Keratinocyte (primary cell): Measurements from ENCODE around the gene PRDX2. TPM values are rescaled to one million over a fixed set of nuclear protein-coding genes. Genes with fewer than 3 reads are reported as not detected.

Experiments
- DNase-seq: peaks from one replicate; pipeline ENCODE4 v3.0.0-alpha.2; 2011; ENCODE audit warnings: low read depth, missing footprints, low spot score
- FAIRE-seq: peaks from 2 replicates; lab custom pipeline; 2011; peaks lifted over from hg19 to GRCh38; lab: Jason Lieb, UNC
- H2AFZ ChIP-seq: 2 replicates; pipeline ENCODE4 v1.6.0; 2012; ENCODE audit warnings: low read length, control low read depth, inconsistent platforms; ENCODE audit not compliant: control insufficient read depth
- H3K27ac ChIP-seq: 2 replicates; pipeline ENCODE4 v1.5.1; 2011; ENCODE audit warnings: low read length; ENCODE audit not compliant: control insufficient read depth, insufficient read depth
- H3K27me3 ChIP-seq: 3 replicates; pipeline ENCODE4 v1.6.0; 2011; ENCODE audit warnings: low read length; ENCODE audit not compliant: control insufficient read depth, insufficient read depth; ENCODE audit errors: extremely low read depth
- H3K36me3 ChIP-seq, 2 experiments: 2 replicates in 1 of 2; 3 replicates in 1 of 2; pipeline ENCODE4 v1.5.1; 2011; ENCODE audit warnings: low read length in 2 of 2, mild to moderate bottlenecking in 1 of 2; ENCODE audit not compliant: control insufficient read depth in 2 of 2, insufficient read depth in 2 of 2; ENCODE audit errors: extremely low read depth in 1 of 2
- H3K4me1 ChIP-seq: 3 replicates; pipeline ENCODE4 v1.5.1; 2011; ENCODE audit warnings: low read length; ENCODE audit not compliant: control insufficient read depth, insufficient read depth; ENCODE audit errors: extremely low read depth
- H3K4me2 ChIP-seq: 3 replicates; pipeline ENCODE4 v1.6.0; 2011; ENCODE audit warnings: low read depth, low read length; ENCODE audit not compliant: control insufficient read depth, insufficient read depth; ENCODE audit errors: extremely low read depth
- H3K4me3 ChIP-seq, 3 experiments: fragments of 200-600 bp in 1 of 3; sonication (generic) in 1 of 3; 2 replicates in 2 of 3; 3 replicates in 1 of 3; pipeline ENCODE4 v1.5.1; 2011 to 2016; ENCODE audit warnings: low read length in 3 of 3, mild to moderate bottlenecking in 3 of 3, control low read depth in 2 of 3, inconsistent platforms in 1 of 3, low read depth in 1 of 3, mixed read lengths in 1 of 3, mixed run types in 1 of 3, moderate library complexity in 1 of 3; ENCODE audit not compliant: control insufficient read depth in 2 of 3, insufficient read depth in 2 of 3; ENCODE audit errors: extremely low read depth in 1 of 3
- H3K79me2 ChIP-seq: 2 replicates; pipeline ENCODE4 v1.6.0; 2012; ENCODE audit warnings: low read length; ENCODE audit not compliant: control insufficient read depth, insufficient read depth
- H3K9ac ChIP-seq: 3 replicates; pipeline ENCODE4 v1.6.0; 2011; ENCODE audit warnings: low read length; ENCODE audit not compliant: control insufficient read depth, insufficient read depth; ENCODE audit errors: extremely low read depth
- H3K9me1 ChIP-seq: 3 replicates; pipeline ENCODE4 v1.6.0; 2011; ENCODE audit warnings: low read length; ENCODE audit not compliant: control insufficient read depth, insufficient read depth; ENCODE audit errors: extremely low read depth
- H3K9me3 ChIP-seq: 2 replicates; pipeline ENCODE4 v1.5.1; 2012; ENCODE audit warnings: low read depth, low read length; ENCODE audit not compliant: control insufficient read depth
- H4K20me1 ChIP-seq: 3 replicates; pipeline ENCODE4 v1.6.0; 2011; ENCODE audit warnings: low read length; ENCODE audit not compliant: control insufficient read depth, insufficient read depth; ENCODE audit errors: extremely low read depth
- EZH2 ChIP-seq: IDR thresholded peaks from one replicate; pipeline ENCODE4 v1.6.1; 2012; ENCODE audit warnings: inconsistent platforms, mild to moderate bottlenecking, low read length, moderate library complexity
- dilution Hi-C: fragments of 300-500 bp; cut with MboI; formaldehyde crosslinking; loops from one replicate; pipeline ENCODE4 v1.7.0; 2020; ENCODE audit warnings: low sequenced_read_pairs; ENCODE audit not compliant: extremely low pct_ligation_motif_present
- polyA plus RNA-seq, 5 experiments: library from polyadenylated mRNA; depleted of rRNA in 3 of 5; stranded (reverse) in 3 of 5; stranded (forward) in 1 of 5; unstranded in 1 of 5; fragments of >200 nt; gene quantifications; 1 replicate in 1 of 5; 2 replicates in 3 of 5; 3 replicates in 1 of 5; pipeline versions ENCODE4 v1.2.1 to v1.2.3, GENCODE V29; 2011 to 2012; ENCODE audit warnings: missing spikeins in 2 of 5, low read depth in 1 of 5, low replicate concordance in 1 of 5
- TF ChIP-seq, protein P1 (sequence below), 3 experiments: IDR thresholded peaks in 1 of 3; conservative IDR thresholded peaks in 1 of 3; optimal IDR thresholded peaks in 1 of 3; 2 replicates in 2 of 3; 3 replicates in 1 of 3; pipeline versions ENCODE3 to v1.5.1; 2011; ENCODE audit warnings: low read length in 3 of 3, mild to moderate bottlenecking in 3 of 3, moderate library complexity in 2 of 3, control low read depth in 1 of 3, inconsistent platforms in 1 of 3; ENCODE audit not compliant: insufficient read depth in 2 of 3; ENCODE audit errors: extremely low read depth in 1 of 3

The PRDX2 gene
- polyA plus RNA-seq, 1 donor (not counting 4 experiments of a cell fraction or from before 2014, with no cell fraction given), result 154 TPM

DNA sequence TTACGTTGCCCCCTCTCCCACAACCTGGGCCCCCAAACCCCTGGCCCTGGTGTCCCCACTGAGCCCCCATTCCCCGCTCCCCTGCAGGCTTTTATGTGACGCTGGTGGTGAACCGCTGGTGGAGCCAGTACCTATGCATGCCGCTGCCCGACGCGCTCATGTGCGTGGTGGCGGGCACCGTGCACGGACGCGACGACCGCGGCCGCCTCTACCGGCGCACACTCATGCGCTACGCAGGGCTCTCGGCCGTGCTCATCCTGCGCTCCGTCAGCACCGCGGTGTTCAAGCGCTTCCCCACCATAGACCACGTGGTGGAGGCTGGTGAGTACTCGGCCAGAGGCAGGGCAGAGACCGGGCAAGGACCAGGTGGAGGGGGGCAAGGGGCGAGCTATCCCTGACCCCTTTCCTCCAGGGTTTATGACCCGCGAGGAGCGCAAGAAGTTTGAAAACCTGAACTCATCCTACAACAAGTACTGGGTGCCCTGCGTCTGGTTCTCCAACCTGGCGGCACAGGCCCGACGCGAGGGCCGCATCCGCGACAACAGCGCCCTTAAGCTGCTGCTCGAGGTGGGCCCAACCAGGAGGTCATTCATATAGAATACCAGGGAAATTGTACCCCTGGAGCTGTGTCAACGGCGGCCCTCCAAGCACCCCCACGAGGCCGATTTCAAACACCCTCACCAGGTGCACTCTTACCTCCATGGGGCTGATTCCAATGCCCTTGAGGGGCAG, 47.0 kb downstream of the PRDX2 start:
- Histone ChIP-seq H4K20me1 (no peaks in the 10 kb centered on the region), H3K4me1 (peaks cover 17% of the 10 kb centered on the region), H3K36me3 (peaks cover 0 to 1% of the 10 kb centered on the region in 2 experiments), H3K9ac (no peak overlapping the region), H3K9me1 (no peaks in the 10 kb centered on the region), H3K4me3 (no peak overlapping the region), H3K9me3 (no peaks in the 10 kb centered on the region), H3K27ac (no peak overlapping the region), H3K4me2 (no peak overlapping the region), H3K79me2 (no peaks in the 10 kb centered on the region), H3K27me3 (peaks cover 24% of the 10 kb centered on the region), H2AFZ (no peak overlapping the region)
- dilution Hi-C loops, result no loop called here
- FAIRE-seq (no peak), DNase-seq (no peak)
- TF ChIP-seq, protein P1, sequence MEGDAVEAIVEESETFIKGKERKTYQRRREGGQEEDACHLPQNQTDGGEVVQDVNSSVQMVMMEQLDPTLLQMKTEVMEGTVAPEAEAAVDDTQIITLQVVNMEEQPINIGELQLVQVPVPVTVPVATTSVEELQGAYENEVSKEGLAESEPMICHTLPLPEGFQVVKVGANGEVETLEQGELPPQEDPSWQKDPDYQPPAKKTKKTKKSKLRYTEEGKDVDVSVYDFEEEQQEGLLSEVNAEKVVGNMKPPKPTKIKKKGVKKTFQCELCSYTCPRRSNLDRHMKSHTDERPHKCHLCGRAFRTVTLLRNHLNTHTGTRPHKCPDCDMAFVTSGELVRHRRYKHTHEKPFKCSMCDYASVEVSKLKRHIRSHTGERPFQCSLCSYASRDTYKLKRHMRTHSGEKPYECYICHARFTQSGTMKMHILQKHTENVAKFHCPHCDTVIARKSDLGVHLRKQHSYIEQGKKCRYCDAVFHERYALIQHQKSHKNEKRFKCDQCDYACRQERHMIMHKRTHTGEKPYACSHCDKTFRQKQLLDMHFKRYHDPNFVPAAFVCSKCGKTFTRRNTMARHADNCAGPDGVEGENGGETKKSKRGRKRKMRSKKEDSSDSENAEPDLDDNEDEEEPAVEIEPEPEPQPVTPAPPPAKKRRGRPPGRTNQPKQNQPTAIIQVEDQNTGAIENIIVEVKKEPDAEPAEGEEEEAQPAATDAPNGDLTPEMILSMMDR (optimal IDR thresholded peaks at IDR 0.05 in 1 of 3, IDR thresholded peaks at IDR 0.05 in 1 of 3, conservative IDR thresholded peaks at IDR 0.05 in 1 of 3; ENCODE audit: extremely low read depth in 1 of 3, insufficient read depth in 2 of 3, low read length in 3 of 3), result no peak
- no peak for TF ChIP-seq EZH2

DNA sequence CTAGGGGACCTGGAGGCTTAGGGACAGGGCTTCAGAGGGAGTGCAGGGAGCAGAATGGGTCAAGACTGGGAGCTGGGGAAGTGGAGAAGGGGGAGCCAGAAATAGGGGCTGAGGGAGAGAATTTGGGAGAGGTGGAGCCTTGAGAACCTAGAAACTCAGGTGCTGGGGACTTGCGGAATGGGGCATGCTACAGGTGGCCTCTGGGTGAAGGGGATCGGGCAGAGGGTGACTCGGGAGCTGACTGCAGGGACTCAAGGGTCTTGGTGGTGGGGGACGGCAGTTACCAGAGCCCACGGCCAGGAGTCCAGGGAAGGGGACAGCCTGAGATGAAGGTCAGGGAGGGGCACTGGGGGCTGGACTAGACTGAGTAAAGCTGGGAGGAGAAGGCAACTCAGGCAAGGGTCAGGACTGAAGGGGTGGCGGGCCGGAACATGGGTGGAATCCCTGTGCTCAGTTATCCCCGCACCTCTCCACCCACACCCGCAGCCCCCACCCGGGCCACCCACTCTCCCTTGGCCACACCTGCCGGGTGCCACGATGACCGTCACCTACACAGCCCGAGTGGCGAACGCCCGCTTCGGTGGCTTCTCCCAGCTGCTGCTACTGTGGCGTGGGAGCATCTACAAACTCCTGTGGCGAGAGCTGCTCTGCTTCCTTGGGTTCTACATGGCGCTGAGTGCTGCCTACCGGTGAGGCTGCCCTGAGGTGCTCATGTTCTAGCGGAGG, 49.4 kb downstream of the PRDX2 start:
- H3K36me3 ChIP-seq, result peaks cover 4% of the 10 kb centered on the region in 2 experiments
- H3K27me3 ChIP-seq, result peaks cover 24% of the 10 kb centered on the region
- H3K27ac ChIP-seq, result no peak overlapping the region
- H3K4me2 ChIP-seq, result no peak overlapping the region
- no peaks in the 10 kb centered on the region for H3K9me3 ChIP-seq
- H3K4me3 ChIP-seq, result no peak overlapping the region
- TF ChIP-seq, protein P1 (optimal IDR thresholded peaks at IDR 0.05 in 1 of 3, IDR thresholded peaks at IDR 0.05 in 1 of 3, conservative IDR thresholded peaks at IDR 0.05 in 1 of 3; ENCODE audit: extremely low read depth in 1 of 3, insufficient read depth in 2 of 3, low read length in 3 of 3), result no peak
- TF ChIP-seq EZH2, result no peak
- H3K9me1 ChIP-seq, result no peaks in the 10 kb centered on the region
- no peaks in the 10 kb centered on the region for H4K20me1 ChIP-seq
- FAIRE-seq (no peak), DNase-seq (no peak)
- no peaks in the 10 kb centered on the region for H3K79me2 ChIP-seq
- H2AFZ ChIP-seq, result no peak overlapping the region
- H3K4me1 ChIP-seq, result peaks cover 21% of the 10 kb centered on the region
- dilution Hi-C loops, result no loop called here
- H3K9ac ChIP-seq, result no peak overlapping the region
